CD4-positive, alpha-beta T cell treated with Interleukin-6 for 4 hours (primary cell): ENCODE results near the gene KCTD21.

Source experiments
- DNase-seq: peaks from one replicate; pipeline ENCODE4 v3.0.0-alpha.2; 2020; ENCODE audit warnings: mixed read lengths

KCTD21 gene

GRCh38 chr11:78170874-78171549 is 17.4 kb downstream of the KCTD21 start:
- DNase-seq: no peak

- no peak for DNase-seq
Measured at GRCh38 chr11:78170413-78170812, 18.0 kb downstream of the KCTD21 start.

DNA sequence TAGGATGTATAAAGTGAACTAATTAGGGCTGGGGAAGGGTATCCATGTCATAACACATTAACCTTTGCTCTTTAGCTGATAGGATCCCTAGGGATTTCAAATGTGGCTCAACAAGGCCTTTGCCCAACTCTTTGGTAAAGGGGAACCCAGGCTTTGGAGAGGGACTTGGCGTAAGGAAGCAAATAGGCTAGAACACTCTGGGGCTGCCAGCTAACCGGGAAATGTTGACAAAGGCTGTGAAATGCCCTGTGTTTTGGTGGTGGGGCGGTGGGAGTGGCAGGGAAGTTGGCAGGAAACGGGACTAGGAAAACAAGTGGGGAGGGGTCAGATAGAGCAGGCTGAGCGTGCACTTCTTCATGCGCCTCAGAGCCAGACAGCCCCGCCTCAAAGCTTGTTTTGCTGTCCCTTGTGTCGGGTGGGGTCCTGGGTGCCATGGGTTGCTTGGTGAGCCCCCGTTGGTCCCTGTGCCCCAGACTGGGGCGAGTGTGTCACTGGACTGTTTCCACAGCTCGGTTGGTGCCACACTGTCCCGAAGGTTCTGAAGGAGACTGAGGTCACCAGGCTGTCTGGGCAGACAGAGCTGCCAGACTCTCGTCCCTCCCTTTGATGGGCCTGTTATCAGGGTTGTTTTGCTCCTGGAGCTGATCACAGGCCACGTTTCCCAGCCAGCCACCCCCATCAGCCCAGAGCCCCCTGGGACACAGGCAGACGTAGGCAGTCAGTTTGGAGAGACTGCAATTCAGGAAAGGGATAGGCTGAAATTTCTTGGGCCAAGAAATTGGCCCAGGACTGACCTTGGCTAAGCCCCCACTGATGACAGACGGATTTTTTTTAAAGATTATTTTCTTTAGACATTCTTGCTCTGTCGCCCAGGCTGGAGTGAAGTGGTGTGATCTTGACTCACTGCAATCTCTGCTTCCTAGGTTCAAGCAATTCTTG is 19.6 kb downstream of the KCTD21 start:
- no peak for DNase-seq

- DNase-seq: no peak
Measured at GRCh38 chr11:78166855-78167469, 21.5 kb downstream of the KCTD21 start.

- no peak for DNase-seq
Measured at GRCh38 chr11:78164471-78164870, 24.0 kb downstream of the KCTD21 start.

- no peak for DNase-seq
Measured at GRCh38 chr11:78163828-78164227, 24.6 kb downstream of the KCTD21 start.

- no peak for DNase-seq
Measured at GRCh38 chr11:78161962-78162371, 26.5 kb downstream of the KCTD21 start.

- no peak for DNase-seq
Measured at GRCh38 chr11:78161346-78161745, 27.1 kb downstream of the KCTD21 start.

DNA sequence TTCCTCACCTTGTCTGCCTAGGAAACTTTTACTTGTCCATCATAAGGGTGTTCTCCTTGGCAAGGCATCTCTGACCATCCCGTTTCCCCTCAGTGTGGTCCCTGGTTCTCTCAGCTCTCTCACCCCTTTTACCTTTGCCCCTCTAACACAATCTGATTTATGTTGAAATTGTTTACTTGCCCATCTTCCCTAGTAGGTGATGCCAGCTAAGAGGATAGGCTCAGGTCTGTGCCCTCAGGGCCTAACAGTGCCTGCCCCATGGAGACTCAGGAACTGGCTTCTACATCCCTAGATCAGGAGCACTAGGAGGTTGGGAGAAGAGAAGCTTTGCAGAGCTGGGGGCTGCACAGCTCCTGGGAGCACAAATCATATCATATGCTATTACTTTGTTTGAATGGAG is 27.9 kb downstream of the KCTD21 start:
- DNase-seq: no peak

GRCh38 chr11:78158987-78159652 is 29.3 kb downstream of the KCTD21 start:
- DNase-seq: no peak

GRCh38 chr11:78156127-78156844 is 32.1 kb downstream of the KCTD21 start:
- DNase-seq: no peak

DNA sequence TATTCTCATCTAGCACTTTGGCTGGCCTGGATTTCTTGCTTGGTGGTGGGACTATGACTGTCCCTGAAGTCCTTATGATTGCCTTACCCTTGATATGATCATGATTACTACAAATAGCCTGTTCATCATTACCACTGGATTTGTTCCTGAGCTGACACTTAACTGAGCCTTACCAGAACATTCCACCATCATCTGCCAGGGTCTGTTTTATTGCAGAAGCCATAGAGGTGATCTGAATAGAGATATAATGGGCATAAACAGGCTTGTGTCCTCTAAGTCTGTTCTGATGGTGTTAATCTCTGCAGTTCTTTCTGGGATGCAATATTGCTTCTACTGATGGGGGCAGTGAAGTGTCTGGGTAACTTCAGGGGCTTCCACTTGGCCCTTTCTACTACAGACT is 36.6 kb downstream of the KCTD21 start:
- no peak for DNase-seq

DNA sequence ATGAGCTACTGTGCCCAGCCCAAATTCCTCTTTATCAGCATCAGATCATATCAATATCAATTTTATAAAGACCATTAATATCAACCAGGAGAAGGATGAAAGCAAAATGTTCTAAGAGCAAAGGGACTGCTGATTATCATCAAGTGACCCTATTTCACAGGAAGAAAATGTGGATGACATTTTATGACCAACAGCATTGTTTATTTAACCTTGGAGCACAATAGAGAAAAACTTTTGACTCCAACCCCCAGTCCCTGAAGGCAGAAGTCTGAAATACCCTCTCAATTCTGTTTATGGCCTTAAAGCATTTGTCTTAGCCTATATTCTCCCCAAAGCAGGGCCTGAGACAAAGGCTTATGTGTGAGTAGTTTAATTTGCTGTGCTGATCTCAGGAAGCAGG is 37.7 kb downstream of the KCTD21 start:
- no peak for DNase-seq

DNA sequence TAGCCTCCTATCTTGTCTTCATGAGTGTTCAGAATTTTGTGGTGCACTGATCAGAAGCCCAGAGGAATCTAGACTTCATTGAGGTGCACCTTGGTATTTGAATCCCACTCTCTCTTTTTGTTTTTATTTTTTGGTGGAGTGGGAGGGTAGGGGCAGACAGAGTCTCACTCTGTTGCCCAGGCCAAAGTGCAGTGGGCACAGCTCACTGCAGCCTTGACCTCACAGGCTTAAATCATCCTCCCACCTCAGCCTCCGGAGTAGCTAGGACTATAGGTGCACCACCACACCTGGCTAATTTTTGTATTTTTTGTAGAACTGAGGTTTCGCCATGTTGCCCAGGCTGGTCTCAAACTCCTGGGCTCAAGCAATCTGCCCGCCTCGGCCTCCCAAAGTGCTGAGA is 38.1 kb downstream of the KCTD21 start:
- DNase-seq: no peak

- peak; percentile 40 for DNase-seq
Measured at GRCh38 chr11:78149646-78150045, 38.8 kb downstream of the KCTD21 start.

- DNase-seq: no peak
Measured at GRCh38 chr11:78147807-78148206, 40.6 kb downstream of the KCTD21 start.

DNA sequence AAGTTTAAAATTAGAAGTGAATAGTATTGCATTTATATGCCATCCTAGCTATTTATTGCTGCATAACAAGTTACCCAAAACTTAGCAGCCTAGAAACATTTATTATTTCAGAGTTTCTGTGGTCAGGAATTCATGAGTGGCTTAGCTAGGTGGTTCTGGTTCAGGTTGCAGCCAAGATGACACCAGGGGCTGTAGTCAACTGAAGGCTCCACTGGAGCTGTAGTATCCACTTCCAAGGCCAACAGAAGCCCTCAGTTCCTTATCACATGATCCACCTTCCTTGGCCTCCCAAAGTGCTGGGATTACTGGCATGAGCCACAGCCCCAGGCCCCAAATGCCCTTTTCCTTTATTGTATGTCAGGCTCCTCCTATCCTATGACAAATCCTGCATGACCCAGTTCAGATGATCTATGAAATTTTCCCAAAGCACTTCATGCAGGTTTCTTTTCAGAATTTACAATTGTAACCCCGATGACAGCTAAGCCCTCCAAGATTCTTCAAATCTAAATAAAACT is 42.9 kb downstream of the KCTD21 start:
- DNase-seq: no peak

GRCh38 chr11:78140392-78141077 is 47.9 kb downstream of the KCTD21 start:
- no peak for DNase-seq

- DNase-seq: peak; percentile 97
Measured at GRCh38 chr11:78139422-78140391, 48.7 kb downstream of the KCTD21 start, which contains the start of gene ALG8. Gene ALG8, minus strand, starts transcription at chr11:78139626. Its CDS starts 38 bp downstream, at chr11:78139588.
